GM12864 (cell line): Measurements from ENCODE around the gene CTTNBP2NL.

Experiments used
- DNase-seq: peaks from one replicate; pipeline ENCODE4 v3.0.0-alpha.2; 2011; ENCODE audit warnings: low read depth
- H3K4me3 ChIP-seq: 2 replicates; pipeline ENCODE4 v1.5.1; 2011; ENCODE audit warnings: mild to moderate bottlenecking, low read depth, low read length, control low read depth
- TF ChIP-seq, protein P1 (sequence below): IDR thresholded peaks from 2 replicates; pipeline ENCODE4 v1.5.1; 2011; ENCODE audit warnings: low read depth, mild to moderate bottlenecking, moderate library complexity, low read length, control low read depth, inconsistent platforms; ENCODE audit errors: missing control alignments

The CTTNBP2NL gene, protein sequence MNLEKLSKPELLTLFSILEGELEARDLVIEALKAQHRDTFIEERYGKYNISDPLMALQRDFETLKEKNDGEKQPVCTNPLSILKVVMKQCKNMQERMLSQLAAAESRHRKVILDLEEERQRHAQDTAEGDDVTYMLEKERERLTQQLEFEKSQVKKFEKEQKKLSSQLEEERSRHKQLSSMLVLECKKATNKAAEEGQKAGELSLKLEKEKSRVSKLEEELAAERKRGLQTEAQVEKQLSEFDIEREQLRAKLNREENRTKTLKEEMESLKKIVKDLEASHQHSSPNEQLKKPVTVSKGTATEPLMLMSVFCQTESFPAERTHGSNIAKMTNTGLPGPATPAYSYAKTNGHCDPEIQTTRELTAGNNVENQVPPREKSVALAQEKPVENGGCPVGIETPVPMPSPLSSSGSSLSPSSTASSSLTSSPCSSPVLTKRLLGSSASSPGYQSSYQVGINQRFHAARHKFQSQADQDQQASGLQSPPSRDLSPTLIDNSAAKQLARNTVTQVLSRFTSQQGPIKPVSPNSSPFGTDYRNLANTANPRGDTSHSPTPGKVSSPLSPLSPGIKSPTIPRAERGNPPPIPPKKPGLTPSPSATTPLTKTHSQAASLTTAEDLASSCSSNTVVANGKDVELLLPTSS

GRCh38 chr1:112395821-112396652 is at the start of gene CTTNBP2NL:
TSS of gene CTTNBP2NL (plus strand) at chr1:112396214. CDS start at chr1:112416166, 19,952 bp downstream.
- TF ChIP-seq, protein P1, sequence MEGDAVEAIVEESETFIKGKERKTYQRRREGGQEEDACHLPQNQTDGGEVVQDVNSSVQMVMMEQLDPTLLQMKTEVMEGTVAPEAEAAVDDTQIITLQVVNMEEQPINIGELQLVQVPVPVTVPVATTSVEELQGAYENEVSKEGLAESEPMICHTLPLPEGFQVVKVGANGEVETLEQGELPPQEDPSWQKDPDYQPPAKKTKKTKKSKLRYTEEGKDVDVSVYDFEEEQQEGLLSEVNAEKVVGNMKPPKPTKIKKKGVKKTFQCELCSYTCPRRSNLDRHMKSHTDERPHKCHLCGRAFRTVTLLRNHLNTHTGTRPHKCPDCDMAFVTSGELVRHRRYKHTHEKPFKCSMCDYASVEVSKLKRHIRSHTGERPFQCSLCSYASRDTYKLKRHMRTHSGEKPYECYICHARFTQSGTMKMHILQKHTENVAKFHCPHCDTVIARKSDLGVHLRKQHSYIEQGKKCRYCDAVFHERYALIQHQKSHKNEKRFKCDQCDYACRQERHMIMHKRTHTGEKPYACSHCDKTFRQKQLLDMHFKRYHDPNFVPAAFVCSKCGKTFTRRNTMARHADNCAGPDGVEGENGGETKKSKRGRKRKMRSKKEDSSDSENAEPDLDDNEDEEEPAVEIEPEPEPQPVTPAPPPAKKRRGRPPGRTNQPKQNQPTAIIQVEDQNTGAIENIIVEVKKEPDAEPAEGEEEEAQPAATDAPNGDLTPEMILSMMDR: no peak
- DNase-seq: no peak
- H3K4me3 ChIP-seq: peak within 1 kb of the TSS; percentile 98

DNA sequence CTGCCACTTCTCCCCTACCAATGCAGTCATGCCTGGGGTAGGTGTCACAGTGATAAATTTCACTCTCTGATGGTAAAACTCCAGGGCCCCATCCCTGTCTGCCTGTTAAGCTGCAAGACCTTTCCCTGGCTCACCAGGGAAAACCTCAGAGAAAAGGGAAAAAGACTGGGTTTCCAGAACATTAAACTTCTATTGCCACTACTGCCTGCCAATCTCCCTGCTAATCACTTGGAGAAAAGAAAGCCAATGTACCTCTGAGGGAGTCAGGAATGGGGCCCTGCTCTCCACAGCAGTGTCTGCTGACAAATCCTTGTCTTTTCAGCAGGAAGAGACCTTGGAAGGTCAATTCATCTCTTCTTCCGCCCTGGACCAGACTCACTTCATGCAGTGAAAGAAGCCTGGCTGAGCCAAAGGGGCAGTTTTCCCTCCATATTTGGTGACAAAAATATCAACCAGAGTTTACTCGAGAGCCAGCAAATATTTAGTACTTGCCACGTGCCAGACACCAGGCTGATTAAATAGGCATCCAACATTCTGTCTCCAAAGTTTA is 49.1 kb upstream of the CTTNBP2NL start:
- TF ChIP-seq, protein P1: no peak
- no peak for DNase-seq
- no peak overlapping the region for H3K4me3 ChIP-seq

DNA sequence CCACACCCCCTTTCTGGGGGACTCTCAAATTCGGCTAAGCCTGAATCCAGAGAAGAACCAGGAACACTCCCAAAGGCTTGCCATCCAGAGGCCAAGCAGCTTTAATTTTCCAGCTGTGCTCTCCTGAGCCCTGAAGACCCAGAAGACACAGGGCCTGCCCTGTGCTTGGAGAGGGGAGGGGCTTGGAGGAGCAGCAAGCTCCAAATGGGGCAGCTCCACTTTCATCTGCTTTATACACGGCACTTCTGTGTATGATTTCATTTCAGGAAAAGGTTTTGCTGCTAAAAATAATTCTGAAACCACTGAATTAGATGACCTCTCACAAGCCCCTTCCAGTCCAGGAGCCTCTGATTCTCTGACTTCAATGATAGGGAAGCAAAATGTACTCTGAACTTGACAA is 39.2 kb upstream of the CTTNBP2NL start:
- DNase-seq: no peak

DNA sequence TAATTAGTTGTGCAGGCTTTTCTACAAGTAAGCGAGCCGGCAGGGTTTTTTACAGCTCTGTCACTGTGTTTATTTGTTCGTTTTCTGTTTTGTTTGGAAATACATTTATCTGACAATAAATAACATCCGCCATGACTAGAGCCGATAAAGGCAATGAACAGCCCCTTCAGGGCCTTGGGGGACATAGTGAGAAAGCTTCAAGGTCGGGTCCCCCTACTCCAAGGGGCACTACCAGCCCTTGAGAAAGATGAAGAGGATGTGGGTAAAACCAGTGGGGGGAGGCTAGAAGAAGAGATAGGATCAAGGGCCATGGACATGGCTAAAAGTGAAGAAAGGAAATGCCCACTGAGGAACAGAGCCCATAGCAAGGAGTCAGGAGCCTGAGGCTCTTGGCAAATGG is 38.5 kb upstream of the CTTNBP2NL start:
- TF ChIP-seq, protein P1: no peak
- no peak for DNase-seq
- no peak overlapping the region for H3K4me3 ChIP-seq

More for the DNA sequence above, 39.2 kb upstream of the CTTNBP2NL start:
- TF ChIP-seq, protein P1: no peak
- no peak overlapping the region for H3K4me3 ChIP-seq

DNA sequence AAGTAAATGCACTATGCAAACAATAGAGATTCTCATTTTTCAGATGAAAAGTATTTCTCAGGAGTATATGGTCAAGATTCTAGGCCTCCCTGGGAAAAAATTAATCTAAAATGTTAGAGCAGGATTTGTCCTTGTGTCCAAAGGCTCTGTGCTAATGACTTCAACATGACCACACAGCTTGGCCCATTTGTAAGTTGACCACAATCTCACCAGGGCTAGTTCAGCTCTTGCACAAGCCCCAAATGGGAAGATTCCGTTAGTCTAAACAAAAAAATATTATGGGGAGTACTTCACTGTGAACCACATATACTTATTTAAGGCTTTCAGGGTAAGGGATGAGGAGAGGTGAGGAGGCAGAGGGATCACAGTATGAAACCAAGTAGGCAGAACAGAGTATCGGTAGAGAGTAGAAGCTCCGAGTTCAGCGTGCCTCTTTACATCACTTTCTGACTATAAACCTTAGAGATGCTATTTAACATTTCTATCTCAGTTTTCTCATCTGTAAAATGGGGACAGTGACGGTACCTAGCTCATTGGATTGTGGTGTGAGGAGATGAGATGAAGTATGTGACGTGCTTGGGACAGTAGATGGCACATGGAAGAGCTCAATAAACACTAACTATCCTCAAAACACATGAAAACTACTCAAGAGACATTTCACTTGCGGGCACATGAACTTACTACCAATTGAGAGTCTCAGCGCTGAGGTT is 37.8 kb upstream of the CTTNBP2NL start:
- H3K4me3 ChIP-seq: no peak overlapping the region
- no peak for DNase-seq
- TF ChIP-seq, protein P1: no peak

GRCh38 chr1:112358798-112359408 is 37.1 kb upstream of the CTTNBP2NL start:
- TF ChIP-seq, protein P1: peak; percentile 89
- DNase-seq: no peak
- H3K4me3 ChIP-seq: no peak overlapping the region
